ENCODE data around the gene ATP2C2.
A peak's percentile ranks its signal among the peaks of the same experiment; 100 is the strongest.
"Not testable (repeated sequence)": the region's sequence is repeated elsewhere in the genome, so short reads cannot be mapped to it uniquely, and the experiment has no call there.

Gene ATP2C2

DNA sequence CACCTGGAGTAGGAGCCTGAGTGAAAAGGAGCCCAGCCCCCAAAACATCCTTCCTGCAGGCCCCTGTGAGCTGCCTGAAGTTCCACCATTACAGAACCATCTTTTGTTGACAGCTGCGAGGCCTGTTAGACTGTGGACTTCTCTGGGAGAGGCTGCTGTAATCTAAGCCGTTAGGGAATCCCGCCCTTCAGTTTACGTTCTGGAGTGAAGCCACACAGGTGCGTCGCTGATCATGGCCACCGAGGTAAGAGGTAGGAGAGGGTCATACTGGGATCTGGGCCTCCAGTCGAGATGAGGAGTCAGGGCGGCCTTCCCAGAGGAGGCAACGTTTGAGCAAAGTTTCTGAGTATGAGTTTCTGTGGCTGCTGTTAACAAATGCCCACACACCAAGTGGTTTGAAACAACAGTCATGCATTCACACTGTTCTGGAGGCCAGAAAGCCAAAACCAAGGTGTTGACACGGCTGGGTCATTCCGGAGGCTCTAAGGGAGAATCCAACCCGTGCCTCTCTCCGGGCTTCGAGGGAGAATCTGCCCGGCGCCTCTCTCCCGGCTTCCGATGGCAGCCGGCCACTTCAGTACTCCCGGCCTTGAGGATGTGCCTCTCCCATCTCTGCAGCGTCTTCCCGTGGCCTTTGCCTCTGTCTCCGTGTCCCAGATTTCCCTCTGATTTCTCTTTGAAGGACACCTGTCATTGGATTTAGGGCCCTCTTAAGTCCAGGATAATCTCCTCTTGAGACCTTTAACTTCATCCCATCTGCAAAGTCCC is 26.6 kb upstream of the ATP2C2 start:
- no peak for DNase-seq (ENCODE audit: low spot score)

DNA sequence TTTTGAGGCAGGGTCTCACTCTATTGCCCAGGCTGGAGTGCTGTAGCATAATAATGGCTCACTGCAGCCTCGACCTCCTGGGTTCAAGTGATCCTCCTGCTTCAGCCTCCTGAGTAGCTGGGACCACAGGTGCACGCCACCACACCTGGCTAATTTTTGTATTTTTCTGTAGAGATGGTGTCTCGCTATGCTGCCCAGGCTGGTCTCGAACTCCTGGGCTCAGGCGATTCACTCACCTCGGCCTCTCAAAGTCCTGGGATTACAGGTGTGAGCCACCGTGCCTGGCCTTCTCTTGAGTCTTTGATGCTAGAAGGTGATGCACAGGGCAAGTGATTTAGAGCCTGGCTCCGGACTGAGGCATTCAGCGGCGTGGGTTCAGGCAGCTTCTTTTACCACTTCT is 24.5 kb upstream of the ATP2C2 start:
- DNase-seq (ENCODE audit: low spot score), result not testable (repeated sequence)

DNA sequence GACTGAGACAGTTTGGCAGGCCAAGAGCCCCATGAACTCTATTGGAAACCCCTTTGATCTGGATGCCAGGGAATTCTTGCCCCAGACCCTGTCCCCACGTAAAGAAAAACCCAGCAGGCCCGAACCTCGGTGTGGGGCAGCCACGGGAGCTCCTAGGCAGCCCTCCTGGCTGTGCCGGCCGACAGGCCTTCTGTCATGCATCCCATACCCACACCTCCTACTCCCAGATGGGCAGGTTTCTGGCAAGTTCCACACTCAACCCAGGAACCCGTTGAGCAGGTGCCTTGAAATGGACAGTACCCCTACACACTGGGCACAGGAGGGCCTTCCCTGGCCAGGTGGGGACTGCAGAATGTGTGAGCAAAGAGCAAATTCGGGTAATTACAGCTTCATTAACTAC is 23.6 kb upstream of the ATP2C2 start:
- no peak for DNase-seq (ENCODE audit: low spot score)

DNA sequence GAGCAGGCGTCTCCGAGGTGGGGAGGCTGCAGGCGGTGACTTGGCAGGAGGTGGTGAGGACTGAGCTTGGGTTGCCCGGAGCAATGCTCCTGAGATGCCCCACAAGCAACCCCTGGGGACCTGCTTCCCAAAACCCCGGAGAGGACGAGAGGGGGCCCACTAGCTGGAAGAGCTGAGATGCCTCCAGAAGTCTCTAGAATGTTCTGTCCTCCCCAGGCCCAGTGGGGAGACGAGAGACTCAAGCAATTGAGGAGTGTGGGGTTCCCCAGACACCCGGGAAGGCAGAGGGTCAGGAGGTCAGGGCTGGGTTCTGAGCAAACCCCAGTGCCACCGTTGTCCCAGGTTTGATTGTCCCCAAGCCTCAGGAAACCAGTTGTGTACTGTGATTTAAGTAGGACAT is 21.2 kb upstream of the ATP2C2 start:
- no peak for DNase-seq (ENCODE audit: low spot score)

DNA sequence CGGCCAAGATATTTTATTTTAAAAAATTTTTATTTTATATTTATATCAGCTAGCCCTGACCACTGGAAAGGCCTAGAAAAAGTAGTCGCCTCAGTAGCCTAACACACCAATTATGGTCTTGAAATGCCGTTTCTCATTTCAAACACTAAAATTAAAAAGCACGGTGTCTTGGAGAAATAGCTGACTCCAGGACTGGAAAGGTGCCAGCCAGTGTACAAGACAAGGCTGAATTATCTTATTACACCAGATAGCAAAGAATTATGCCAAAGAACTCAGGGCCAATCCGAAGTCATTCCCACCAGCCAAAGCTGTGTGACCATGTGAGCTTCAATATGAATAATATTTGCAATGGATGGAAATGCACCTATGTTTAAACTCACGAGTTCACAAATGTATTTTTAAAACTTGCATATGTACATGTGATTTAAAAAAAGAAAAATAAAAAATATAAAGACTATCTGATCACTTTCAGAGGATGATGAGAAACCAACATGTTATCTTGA is 19.9 kb upstream of the ATP2C2 start:
- no peak for DNase-seq (ENCODE audit: low spot score)

DNA sequence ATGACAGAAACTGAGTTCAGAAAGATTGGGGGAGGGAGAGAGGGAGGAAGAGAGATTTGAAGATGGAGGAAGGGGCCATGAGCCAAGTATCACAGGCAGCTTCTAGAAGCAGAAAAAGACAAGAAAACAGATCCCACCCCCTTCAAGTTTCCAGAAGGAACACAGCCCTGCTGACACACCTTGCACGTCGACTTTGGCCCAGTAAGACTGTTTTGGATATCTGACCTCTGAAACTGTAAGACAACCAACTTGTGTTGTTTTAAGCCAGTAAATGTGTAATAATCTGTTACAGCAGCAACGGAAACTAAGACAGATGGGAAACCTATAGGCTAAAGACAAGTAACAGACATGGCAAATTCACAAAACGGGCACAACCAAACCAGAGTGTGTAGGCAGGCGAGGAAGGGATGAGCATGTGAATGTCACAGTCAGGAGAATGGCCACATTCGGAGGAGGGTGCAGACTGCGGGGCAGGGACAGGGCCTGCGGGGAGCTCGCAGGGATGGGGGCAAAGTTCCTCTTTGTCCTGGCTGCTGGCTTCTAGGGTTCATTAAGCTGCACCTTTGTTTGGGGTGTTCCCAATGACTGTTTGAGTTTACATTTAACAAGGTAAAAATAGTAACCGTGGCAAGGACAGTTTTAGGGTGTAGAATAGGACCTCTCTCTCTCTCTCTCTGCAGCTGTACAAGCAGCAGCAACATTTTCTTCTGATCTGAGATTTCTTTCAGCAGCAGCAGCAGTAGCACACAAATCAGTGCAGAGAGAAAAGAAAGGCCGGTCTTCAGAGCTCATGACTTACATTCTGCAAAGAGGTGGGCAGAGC is 18.3 kb upstream of the ATP2C2 start:
- DNase-seq (ENCODE audit: low spot score), result no peak

DNA sequence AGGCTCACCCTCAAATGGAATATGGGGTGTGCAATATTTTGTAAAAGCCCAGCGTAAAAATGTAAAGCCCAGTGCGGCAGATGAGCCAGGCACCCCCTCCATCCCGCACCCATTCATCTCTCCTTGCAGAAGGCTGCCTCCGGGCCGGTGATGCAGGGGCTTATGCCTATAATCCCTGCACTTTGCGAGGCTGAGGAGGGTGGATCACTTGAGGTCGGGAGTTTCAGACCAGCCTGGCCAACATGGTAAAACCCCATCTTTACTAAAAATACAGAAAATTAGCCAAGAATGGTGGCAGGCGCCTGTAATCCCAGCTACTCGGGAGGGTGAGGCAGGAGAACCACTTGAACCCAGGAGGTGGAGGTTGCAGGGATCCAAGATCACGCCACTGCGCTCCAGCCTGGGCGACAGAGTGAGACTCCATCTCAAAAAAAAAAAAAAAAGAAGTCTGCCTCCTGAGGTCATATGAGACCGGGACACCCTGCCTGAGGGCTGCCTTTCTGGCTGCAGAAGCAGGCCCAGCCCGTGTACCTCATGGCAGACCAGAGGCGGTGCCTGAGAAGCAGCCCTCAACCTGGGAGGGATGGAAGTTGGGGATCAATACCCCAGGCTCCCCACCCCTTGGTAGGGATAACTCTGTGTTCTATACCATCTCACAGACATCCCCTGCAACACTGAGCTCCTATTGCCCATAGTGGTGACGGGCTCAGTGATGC is 17.5 kb upstream of the ATP2C2 start:
- no peak for DNase-seq (ENCODE audit: low spot score)

DNA sequence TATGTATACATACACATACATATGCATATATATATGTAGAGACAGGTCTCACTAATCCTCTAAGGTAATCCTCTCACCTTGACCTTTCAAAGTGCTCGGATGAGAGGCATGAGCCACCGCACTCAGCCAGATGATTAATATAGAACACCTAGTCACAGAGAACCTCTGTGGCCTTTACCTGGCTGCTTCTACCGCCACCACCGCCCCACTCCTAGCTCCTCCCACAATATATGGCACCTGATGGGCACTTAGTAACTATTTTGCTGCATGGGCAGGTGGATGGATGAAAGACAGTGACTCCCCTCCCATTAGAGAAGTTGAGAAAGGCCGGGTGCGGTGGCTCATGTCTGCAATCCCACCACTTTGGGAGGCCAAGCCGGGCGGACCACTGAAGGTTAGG is 16.7 kb upstream of the ATP2C2 start:
- no peak for DNase-seq (ENCODE audit: low spot score)

DNA sequence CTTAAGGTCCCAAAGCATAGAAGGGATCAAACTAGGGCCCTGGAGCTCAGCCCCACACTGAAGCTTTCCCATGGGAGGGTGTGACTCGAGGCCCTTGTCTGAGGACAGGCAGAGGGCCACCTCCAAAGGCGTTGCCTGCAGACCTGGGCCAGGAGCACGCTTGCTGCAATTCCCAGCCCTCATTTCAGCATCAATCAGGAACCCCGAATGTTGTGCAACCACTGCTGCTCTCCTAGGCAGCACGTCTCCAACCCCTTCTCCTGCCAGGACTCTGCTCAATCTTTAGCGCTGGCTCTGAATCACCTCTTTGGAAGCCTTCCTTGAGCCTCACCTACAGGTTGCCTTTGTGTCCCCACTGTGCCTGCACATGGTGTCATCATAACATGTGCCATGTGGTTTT is 14.0 kb upstream of the ATP2C2 start:
- no peak for DNase-seq (ENCODE audit: low spot score)

DNA sequence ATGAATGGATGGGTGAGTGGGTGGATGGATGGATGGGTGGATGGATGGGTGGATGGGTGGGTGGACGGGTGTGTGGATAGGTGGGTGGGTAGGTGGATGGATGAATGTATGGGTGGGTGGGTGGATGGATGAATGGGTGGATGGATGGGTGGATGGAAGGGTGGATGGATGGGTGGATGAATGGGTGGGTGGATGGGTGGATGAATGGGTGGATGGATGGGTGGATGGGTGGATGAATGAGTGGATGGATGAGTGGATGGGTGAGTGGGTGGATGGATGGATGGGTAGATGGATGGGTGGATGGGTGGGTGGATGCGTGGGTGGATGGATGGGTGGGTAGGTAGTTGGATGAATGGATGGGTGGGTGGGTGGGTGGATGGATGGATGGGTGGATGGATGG is 13.2 kb upstream of the ATP2C2 start:
- DNase-seq (ENCODE audit: low spot score), result no peak

DNA sequence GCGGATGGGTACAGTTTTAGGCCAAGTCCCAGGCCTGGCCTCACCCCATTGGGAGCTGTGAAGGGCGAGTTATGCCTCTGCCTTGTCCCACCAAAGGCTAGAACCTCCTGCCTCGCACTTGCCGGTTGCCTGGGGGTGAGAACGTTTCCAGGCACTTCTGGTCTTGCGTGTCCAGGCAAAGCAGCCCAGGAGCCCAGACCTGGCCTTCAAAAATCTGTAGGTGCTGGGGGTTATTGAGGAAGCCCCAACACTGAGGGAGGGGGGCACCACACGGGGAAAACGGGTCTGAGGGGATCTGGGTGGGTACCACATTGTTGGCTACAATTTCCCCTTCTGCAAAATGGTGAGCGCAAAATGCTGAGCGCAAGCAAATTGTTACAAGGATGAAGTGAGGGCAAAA is 12.2 kb upstream of the ATP2C2 start:
- no peak for DNase-seq (ENCODE audit: low spot score)

DNA sequence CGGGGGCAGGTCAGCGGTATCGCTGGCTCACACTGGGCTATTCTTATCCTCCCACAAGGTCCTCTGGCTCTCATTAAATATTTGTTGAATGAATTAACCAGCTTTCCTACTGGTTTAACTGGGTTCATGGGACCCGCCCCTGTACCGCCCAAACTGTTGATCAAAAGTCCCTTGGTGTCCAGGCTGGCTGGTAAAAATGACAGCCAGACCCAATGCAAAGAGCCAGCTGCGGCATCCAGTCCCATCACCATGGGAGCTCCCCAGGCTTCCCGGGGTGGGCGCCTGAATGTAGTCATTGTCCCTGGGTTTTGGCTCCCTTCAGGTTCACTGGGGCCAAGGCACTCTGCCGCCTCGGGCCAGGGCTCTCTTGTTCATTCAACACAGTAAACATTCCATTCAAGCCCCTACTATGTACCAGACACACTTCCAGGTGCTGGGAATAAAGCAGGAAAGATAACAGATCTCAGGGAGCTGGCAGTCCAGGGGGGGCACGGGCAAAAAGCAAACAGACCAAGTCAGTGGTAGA is 11.7 kb upstream of the ATP2C2 start:
- DNase-seq (ENCODE audit: low spot score), result no peak

DNA sequence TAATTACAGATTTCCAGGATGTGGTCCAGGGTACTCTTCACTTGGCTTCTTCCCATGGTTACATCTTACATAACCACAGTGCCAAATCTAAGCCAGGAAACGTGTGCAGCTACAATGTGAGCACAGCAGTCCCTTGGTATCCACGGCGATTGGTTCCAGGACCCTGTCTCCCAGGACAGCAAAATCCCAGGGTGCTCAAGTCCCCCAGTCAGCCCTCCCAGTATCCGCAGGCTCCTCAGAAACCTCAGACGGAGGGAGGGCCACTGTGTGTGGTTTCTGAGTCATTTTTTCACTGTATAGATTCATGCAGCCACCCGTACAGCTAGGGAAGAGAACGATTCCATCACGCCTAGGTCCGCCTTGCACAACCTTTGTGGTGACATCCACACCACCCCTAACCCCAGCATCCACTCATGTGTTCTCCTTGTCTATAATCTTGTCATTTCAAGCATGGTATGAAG is 11.1 kb upstream of the ATP2C2 start:
- no peak for DNase-seq (ENCODE audit: low spot score)

DNA sequence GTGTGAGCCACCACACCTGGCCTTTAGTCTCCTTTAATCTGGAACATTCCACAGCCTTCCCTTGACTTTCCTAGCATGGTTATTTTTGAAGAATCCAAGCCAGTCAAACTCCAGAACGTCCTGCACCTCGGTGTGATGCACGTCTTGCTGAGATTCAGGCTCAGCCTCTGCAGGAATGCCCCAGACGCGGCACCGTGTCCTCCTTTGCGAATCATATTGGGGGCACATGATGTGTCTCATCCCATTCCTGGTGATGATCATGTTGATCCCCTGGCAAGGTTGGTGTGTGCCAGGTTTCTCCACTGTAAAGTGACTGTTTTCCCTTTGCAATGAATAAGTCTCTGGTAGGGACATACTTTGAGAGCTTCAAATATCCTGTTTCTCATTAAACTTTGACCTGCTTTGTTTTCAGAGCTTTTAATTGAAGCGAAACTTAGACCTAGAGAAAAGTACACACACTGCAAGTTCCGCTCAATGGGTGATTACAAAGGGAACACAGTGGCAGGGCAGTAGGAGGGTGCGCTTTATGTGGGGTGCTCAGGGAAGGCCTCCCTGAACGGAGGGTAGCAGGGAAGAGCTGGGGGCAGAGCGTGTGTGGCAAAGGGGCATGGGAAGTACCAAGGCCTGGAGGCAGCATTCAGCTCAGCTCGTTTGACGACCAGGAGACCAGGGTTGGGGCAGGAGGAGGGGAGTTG is 9.6 kb upstream of the ATP2C2 start:
- DNase-seq (ENCODE audit: low spot score), result no peak

DNA sequence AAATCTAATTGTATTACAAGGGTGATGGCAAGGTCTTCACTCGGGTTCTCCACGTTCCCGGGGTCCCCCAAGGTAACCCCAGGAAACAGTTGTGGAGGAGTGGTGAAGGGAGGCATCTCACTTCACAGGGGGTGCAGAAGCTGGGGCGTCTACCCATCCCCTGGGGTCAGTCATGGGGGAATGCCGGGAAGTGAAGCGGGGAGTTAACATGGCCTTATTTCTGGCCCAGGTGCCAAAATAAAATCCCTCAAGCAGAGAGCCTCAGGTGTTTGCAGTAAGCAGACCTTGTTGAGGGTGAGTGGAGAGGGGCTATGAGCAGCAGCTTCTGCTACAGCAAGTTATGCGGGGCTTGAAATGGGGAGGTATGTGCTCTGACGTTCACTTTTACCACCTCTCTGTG is 9.0 kb upstream of the ATP2C2 start:
- DNase-seq (ENCODE audit: low spot score), result no peak

DNA sequence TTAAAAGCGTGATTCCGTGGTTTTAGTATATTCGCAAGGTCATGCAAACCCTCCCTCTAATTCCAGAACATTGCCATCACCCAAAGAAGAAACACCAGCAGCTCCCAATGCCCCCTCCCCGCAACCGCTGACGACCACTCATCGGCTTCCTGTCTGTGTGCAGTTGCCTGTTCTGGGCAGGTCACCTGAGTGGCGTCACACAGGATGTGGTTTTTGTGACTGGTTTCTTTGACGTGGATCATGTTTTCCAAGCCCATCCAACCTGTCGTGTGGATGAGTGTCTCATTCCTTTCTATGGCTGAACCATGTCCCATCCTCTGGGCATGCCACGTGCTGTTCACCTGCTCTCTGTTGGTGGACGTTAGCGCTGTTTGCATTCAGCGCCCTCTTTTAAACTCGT is 8.2 kb upstream of the ATP2C2 start:
- peak; percentile 2 for DNase-seq (ENCODE audit: low spot score)

DNA sequence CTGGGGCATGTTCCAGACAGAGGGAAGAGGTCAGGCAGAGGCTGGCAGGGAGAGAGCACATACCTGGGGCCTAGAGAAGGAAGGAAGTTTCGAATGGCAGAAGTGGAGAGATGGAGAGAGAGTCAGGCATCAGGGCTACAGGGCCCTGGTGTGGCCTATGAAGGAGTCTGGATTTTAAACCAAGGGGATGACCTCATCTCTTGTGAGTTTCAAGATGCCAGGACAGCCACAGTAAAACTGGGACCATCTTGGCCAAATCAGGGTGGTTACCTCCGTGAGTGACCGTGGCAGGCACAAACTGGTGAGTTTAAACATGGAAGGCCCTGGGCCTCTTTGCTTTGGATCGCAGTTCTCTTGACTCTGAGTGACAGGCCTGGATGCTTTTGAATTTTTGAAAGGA is 7.6 kb upstream of the ATP2C2 start:
- DNase-seq (ENCODE audit: low spot score), result no peak

DNA sequence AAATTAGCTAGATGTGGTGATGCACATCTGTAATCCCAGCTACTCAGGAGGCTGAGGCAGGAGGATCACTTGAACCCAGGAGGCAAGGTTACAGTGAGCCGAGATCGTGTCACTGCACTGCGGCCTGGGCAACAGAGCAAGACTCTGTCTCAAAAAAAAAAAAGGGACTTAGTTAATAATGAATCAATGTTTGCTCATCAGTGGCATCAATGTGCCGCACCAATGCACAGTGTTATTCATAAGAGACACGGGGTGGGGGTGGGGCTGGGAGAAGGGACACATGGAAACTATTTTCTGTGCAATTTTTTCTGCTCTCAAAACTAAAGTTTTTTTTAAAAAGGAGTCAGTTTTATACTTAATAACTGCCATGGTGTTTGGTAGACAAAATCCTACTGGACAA is 6.8 kb upstream of the ATP2C2 start:
- no peak for DNase-seq (ENCODE audit: low spot score)

DNA sequence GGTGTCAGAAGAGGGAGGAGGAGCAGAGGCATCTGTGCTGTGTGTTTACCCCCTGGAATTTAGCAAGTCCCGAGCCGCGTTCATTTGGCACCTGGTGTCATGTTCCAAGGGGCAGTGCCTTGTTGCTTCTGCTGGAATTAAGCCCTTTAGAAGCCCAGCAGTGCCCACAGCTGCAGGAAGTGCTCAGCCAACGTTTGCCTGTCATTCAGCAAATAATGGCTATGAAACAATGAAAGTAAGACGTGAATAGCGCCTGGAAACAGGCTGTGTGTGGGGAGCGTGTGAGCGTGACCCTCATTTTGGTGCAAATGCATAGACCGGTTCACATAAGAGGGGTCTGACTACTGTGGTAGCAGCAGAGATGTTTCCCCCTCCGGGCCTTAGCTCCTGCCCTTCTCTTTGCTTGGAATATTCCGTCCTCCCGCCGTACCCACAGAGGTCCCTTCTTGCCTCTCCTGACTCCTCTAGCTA is 5.8 kb upstream of the ATP2C2 start:
- no peak for DNase-seq (ENCODE audit: low spot score)

DNA sequence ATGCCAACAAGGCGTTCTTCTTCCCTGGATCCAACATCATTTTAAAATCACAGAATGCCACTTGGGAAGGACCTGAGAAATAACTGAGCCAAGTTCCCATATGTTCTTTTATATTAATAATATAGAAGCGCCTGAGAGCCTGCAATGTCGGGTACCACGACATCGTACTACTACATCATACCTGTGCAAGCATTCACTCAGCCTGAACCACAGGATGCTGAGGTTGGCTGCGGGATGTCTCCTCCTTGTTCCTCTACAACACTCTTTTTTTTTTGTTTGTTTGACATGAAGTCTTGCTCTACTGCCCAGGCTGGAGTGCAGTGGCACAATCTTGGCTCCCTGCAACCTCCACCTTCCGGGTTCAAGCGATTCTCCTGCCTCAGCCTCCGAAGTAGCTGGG is 2.1 kb upstream of the ATP2C2 start:
- DNase-seq (ENCODE audit: low spot score), result no peak

DNA sequence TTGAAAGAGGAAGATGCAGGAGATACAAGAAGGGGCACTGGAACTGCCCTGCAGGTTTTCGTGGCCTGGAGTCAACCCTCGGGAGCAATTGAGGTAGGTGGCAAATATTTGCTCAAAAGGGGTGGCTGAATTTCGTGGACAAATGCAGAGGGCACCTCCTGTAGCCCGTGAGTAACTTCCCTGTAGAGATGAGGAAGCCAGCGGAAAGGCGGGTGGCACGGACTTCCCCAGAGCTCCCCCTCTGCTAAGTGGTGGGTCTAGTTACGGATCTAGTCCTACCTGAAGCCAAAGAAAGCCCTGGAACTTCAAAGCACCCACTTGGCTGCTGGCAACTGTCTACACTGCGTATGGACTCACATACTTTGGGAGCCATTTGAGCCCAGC is 1.0 kb upstream of the ATP2C2 start:
- no peak for DNase-seq (ENCODE audit: low spot score)
